HFF-Myc (cell line): Measurements from ENCODE around the gene CSMD2.
A peak's percentile ranks its signal among the peaks of the same experiment; 100 is the strongest.
"Not testable (repeated sequence)": the region's sequence is repeated elsewhere in the genome, so short reads cannot be mapped to it uniquely, and the experiment has no call there.

Source experiments
- DNase-seq: peaks from one replicate; pipeline ENCODE4 v3.0.0-alpha.2; 2011; ENCODE audit warnings: low read depth; ENCODE audit errors: extremely low read depth
- H3K4me3 ChIP-seq: replicated peaks from 2 replicates; pipeline ENCODE4 v1.5.1; 2011; ENCODE audit warnings: low read depth, mild to moderate bottlenecking, control low read depth, low read length
- TF ChIP-seq, protein P1 (sequence below): IDR thresholded peaks from 2 replicates; pipeline ENCODE4 v1.5.1; 2012; ENCODE audit warnings: mild to moderate bottlenecking, low read depth, low read length, control low read depth; ENCODE audit errors: missing control alignments

Gene CSMD2

GRCh38 chr1:34028381-34029055 lies 136.5 kb downstream of the CSMD2 start:
- no peak for DNase-seq
- TF ChIP-seq, protein P1, sequence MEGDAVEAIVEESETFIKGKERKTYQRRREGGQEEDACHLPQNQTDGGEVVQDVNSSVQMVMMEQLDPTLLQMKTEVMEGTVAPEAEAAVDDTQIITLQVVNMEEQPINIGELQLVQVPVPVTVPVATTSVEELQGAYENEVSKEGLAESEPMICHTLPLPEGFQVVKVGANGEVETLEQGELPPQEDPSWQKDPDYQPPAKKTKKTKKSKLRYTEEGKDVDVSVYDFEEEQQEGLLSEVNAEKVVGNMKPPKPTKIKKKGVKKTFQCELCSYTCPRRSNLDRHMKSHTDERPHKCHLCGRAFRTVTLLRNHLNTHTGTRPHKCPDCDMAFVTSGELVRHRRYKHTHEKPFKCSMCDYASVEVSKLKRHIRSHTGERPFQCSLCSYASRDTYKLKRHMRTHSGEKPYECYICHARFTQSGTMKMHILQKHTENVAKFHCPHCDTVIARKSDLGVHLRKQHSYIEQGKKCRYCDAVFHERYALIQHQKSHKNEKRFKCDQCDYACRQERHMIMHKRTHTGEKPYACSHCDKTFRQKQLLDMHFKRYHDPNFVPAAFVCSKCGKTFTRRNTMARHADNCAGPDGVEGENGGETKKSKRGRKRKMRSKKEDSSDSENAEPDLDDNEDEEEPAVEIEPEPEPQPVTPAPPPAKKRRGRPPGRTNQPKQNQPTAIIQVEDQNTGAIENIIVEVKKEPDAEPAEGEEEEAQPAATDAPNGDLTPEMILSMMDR: no peak
- H3K4me3 ChIP-seq: no peak overlapping the region

- no peak for DNase-seq
- TF ChIP-seq, protein P1: no peak
- H3K4me3 ChIP-seq: no peak overlapping the region
Measured at GRCh38 chr1:34025675-34026074, 139.4 kb downstream of the CSMD2 start.

- no peak for DNase-seq
- no peak overlapping the region for H3K4me3 ChIP-seq
- TF ChIP-seq, protein P1: no peak
Measured at GRCh38 chr1:34024485-34024884, 140.5 kb downstream of the CSMD2 start.

- no peak overlapping the region for H3K4me3 ChIP-seq
- no peak for DNase-seq
- TF ChIP-seq, protein P1: no peak
Measured at GRCh38 chr1:34019741-34020552, 145.1 kb downstream of the CSMD2 start.

GRCh38 chr1:34018285-34018684 lies 146.7 kb downstream of the CSMD2 start:
- TF ChIP-seq, protein P1: no peak
- no peak for DNase-seq
- no peak overlapping the region for H3K4me3 ChIP-seq

GRCh38 chr1:34016281-34016680 lies 148.7 kb downstream of the CSMD2 start:
- DNase-seq, H3K4me3 ChIP-seq: not testable (repeated sequence)

DNA sequence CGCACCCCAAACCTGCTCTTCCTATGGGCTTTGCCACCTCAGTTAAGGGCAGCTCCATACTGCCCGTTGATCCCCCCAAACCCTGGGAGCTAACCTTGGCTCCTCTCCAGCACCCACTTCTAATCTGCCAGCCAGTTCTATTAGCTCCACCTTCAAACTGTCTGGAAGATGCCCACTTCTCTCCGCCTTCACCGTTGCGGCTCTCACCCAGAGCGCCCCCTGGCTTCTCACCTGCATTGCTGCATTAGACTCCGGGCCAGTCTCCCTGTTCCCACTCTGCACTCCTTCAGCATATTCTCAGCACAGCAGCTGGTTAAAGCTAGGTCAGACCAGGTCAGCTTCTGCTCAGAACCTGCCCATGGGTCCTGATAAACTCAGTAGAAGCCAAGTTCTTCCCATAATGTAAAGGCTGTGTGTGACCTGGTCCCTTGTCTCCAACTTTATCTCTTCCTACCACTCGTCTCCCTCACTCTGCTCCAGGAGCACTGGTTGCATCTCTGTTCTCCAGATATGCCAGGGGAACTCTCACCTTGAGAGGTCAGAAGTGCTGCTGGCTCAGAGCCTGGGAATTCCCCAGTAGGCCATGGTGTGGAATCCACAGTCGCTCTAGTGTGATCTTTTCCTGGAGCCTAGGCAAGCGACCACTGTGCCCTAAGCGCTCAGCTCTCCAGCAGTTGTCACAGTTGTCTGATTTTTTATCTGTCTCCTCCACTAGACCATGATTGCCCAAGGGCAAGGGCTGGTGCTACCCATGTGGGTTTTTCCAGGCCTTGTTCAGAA lies 150.9 kb downstream of the CSMD2 start:
- TF ChIP-seq, protein P1: peak; percentile 67
- no peak for DNase-seq

More for the DNA sequence above, 150.9 kb downstream of the CSMD2 start:
- H3K4me3 ChIP-seq: no peak overlapping the region
